ENCODE measurements around the gene RUNX3. TPM values are rescaled to one million over a fixed set of nuclear protein-coding genes. Genes with fewer than 3 reads are reported as not detected.
A peak's percentile ranks its signal among the peaks of the same experiment; 100 is the strongest.

The RUNX3 gene
- total and polyA plus RNA-seq, 8 donors, result 0.98 to 8.7 (median 1.5) TPM

DNA sequence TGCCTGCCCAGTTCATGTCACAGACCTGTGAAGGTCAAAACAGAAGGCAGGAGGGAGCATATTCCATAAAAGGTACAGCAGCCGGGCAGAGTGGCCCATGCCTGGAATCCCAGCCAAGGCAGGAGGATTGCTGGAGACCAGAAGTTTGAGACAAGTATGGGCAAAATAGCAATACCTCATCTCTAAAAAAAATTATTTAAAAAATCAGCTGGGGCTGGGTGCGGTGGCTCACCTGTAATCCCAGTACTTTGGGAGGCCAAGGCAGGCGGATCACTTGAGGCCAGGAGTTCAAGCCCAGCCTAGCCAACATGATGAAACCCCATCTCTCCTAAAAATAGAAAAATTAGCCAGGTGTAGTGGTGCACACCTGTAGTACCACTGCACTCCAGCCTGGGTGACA, 64.5 kb downstream of the RUNX3 start:
- no peak for ATAC-seq
- Histone ChIP-seq H3K27ac (no peak overlapping the region), H3K36me3 (no peaks in the 10 kb centered on the region), H3K9me3 (no peaks in the 10 kb centered on the region), H3K4me1 (peaks cover 0 to 5% of the 10 kb centered on the region in 2 donors), H3K4me3 (no peak overlapping the region), H3K27me3 (peaks cover 0 to 53% of the 10 kb centered on the region in 2 donors)
- intact Hi-C loops (cut with DNase I), result no loop called here
- no peak for DNase-seq
- TF ChIP-seq, protein P1, sequence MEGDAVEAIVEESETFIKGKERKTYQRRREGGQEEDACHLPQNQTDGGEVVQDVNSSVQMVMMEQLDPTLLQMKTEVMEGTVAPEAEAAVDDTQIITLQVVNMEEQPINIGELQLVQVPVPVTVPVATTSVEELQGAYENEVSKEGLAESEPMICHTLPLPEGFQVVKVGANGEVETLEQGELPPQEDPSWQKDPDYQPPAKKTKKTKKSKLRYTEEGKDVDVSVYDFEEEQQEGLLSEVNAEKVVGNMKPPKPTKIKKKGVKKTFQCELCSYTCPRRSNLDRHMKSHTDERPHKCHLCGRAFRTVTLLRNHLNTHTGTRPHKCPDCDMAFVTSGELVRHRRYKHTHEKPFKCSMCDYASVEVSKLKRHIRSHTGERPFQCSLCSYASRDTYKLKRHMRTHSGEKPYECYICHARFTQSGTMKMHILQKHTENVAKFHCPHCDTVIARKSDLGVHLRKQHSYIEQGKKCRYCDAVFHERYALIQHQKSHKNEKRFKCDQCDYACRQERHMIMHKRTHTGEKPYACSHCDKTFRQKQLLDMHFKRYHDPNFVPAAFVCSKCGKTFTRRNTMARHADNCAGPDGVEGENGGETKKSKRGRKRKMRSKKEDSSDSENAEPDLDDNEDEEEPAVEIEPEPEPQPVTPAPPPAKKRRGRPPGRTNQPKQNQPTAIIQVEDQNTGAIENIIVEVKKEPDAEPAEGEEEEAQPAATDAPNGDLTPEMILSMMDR (IDR thresholded peaks at IDR 0.05), result no peak

DNA sequence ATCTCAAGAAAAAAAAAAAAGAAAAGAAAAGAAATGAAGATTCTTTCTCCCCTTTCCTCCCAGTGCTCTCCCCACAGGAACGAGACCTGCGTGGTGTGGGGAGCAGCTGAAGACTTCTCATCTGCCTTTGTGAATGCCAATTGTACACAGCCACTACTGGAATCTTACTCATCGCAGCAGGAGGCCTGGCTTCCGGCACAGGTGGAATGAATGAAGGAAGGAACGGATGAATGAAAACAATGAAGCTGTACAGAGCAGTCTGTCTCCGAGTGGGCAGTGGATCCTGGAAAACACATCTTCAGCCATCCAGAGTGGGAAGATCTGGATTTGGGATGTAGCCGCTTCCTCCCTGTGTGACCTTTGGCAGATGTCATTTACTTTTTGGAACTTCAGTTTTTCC, 64.9 kb downstream of the RUNX3 start:
- no peak overlapping the region for H3K27ac ChIP-seq
- TF ChIP-seq, protein P1 (IDR thresholded peaks at IDR 0.05), result no peak
- ATAC-seq, result no peak
- H3K4me3 ChIP-seq, result no peak overlapping the region
- H3K9me3 ChIP-seq, result no peaks in the 10 kb centered on the region
- intact Hi-C loops (cut with DNase I), result no loop called here
- H3K4me1 ChIP-seq, result peaks cover 0 to 5% of the 10 kb centered on the region in 2 donors
- peaks cover 0 to 49% of the 10 kb centered on the region in 2 donors for H3K27me3 ChIP-seq
- DNase-seq, result no peak
- H3K36me3 ChIP-seq, result no peaks in the 10 kb centered on the region

DNA sequence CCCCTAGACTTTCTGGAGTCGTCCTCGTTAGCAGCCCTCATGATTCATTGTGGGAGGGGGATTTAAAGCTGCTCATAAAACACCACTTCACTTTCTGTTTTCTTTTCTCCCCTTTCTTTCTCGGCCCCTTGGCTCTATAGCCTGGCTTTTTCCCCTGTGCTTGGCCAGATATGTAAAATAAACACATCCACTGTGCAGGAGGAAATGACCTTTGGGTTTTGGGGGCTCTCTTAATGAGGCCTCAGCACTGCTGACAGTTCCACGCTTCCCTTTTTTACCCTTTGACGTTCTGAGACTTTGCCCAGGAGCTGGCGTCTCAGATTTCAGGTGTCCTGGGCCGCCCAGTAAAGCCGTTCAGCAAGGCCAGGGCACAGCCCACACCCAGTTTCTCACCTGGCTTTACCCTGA, 65.7 kb downstream of the RUNX3 start:
- TF ChIP-seq, protein P1 (IDR thresholded peaks at IDR 0.05), result no peak
- no peak overlapping the region for H3K27ac ChIP-seq
- peak; percentile 54 for ATAC-seq
- peaks cover 0 to 5% of the 10 kb centered on the region in 2 donors for H3K4me1 ChIP-seq
- no peak overlapping the region for H3K4me3 ChIP-seq
- DNase-seq, result no peak
- peaks cover 0 to 46% of the 10 kb centered on the region in 2 donors for H3K27me3 ChIP-seq
- no peaks in the 10 kb centered on the region for H3K36me3 ChIP-seq
- intact Hi-C loops (cut with DNase I), result no loop called here
- no peaks in the 10 kb centered on the region for H3K9me3 ChIP-seq

DNA sequence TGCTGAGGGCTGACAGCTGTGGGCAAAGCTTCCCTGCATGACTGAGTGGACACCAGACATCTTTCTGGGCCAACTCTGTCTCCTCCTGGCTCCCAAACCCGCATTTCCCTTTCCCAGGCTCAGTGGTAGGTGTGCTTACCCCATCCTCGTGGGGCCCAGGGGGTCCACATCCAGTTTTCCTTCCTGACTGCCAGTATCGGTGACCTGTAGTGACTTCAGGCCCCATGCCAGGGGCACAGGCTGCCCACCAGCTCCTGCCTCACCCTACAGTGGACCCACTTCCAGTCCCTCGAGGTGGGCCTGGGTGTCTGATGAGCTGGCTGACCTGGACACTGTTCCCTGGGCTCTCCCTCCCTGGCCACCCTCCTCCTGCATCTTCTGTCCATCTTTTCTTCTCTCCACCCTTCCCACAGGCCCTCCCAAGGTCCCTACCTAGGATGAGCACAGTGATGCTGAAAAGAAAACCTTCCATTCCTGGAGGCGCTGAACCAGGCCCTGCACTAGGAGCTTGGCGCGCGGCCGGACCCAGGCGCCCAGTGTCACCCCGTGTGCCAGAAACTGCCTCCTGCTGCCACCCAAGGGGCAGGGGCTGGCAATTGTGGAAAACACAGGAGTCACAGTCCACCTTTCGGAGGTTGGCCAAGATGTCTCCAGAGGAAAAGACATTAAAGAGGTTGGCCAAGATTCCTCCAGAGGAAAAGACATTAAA, 67.1 kb downstream of the RUNX3 start:
- TF ChIP-seq, protein P1 (IDR thresholded peaks at IDR 0.05), result no peak
- Histone ChIP-seq H3K9me3 (no peaks in the 10 kb centered on the region), H3K27me3 (peaks cover 0 to 39% of the 10 kb centered on the region in 2 donors), H3K4me1 (peaks cover 0 to 5% of the 10 kb centered on the region in 2 donors), H3K27ac (no peak overlapping the region), H3K4me3 (no peak overlapping the region), H3K36me3 (no peaks in the 10 kb centered on the region)
- intact Hi-C loops (cut with DNase I), result no loop called here
- ATAC-seq, result no peak
- DNase-seq, result peak in 1 of 4 donors; percentile 68

DNA sequence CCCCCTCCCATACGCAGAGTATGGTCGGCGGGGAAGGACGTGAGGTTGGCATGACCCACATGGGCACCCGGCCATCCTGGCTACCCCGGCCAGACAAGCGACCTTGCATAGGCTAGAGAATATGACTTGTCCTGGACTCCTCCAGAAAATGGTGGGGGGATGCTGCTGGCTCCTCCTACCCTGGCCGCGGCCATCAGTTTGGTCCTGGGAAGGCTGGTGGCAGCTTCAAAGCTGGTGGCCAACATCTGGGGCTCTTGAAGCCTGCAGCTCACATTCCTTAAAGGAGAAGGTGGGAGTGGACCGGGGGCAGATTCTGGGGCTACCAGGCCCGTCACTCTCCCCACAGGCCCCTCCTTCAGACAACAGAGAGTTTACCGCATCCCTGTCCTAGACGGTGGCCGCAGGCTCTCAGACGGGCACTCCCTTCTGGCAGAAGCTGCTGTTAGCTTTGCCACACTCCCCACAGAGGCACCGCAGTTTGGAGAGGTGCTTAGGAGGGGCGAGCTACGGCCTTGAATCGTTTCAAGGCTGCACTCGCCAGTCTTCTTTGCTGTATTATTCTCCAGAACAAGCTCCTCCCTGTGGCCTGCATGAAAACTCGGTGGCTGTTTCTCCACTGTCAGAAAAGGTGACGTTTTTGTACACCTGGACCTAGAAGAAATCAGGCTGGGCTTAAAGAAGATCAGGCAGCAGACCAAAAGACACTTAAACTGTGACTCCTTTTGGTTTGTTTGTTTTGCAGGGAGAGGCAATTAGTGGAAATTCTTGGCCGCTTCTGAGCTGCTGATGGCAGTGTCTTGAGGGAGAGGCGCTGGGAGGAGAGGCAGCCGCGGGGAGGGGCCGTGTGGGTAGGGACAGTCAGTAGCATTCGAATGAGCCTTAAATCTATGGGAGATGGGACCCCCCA, 68.0 kb downstream of the RUNX3 start:
- no peaks in the 10 kb centered on the region for H3K36me3 ChIP-seq
- TF ChIP-seq, protein P1 (IDR thresholded peaks at IDR 0.05), result no peak
- H3K4me1 ChIP-seq, result peaks cover 0 to 5% of the 10 kb centered on the region in 2 donors
- H3K4me3 ChIP-seq, result no peak overlapping the region
- H3K27ac ChIP-seq, result peak overlapping the region in 1 of 2 donors; percentile 31
- no peaks in the 10 kb centered on the region for H3K9me3 ChIP-seq
- H3K27me3 ChIP-seq, result peaks cover 0 to 31% of the 10 kb centered on the region in 2 donors
- ATAC-seq (peak; percentile 83), DNase-seq (peak in 2 of 4 donors; percentile 62 to 75)
- intact Hi-C loops (cut with DNase I), result no loop called here
